Skeletal muscle satellite cell (primary cell): ENCODE data around the gene FCRL5.

Source experiments
- H3K27me3 ChIP-seq: 2 replicates; pipeline ENCODE4 v1.7.0; 2013; ENCODE audit warnings: low read length; ENCODE audit not compliant: control insufficient read depth, insufficient read depth
- H3K36me3 ChIP-seq: 2 replicates; pipeline ENCODE4 v1.7.0; 2013; ENCODE audit warnings: mild to moderate bottlenecking, control low read depth, low read length; ENCODE audit not compliant: insufficient read depth
- H3K4me1 ChIP-seq: 2 replicates; pipeline ENCODE4 v1.7.0; 2013; ENCODE audit warnings: low read length; ENCODE audit not compliant: control insufficient read depth, insufficient read depth
- H3K4me2 ChIP-seq: 2 replicates; pipeline ENCODE4 v1.7.0; 2013; ENCODE audit warnings: mild to moderate bottlenecking, low read length
- H3K4me3 ChIP-seq: 2 replicates; pipeline ENCODE4 v1.7.0; 2013; ENCODE audit warnings: low read length
- H3K9ac ChIP-seq: 2 replicates; pipeline ENCODE4 v1.7.0; 2013; ENCODE audit warnings: mild to moderate bottlenecking, low read depth, low read length, moderate library complexity
- H3K9me3 ChIP-seq: replicated peaks from 2 replicates; pipeline ENCODE4 v1.7.0; 2013; ENCODE audit warnings: mild to moderate bottlenecking, control low read depth, low read length

FCRL5 gene

DNA sequence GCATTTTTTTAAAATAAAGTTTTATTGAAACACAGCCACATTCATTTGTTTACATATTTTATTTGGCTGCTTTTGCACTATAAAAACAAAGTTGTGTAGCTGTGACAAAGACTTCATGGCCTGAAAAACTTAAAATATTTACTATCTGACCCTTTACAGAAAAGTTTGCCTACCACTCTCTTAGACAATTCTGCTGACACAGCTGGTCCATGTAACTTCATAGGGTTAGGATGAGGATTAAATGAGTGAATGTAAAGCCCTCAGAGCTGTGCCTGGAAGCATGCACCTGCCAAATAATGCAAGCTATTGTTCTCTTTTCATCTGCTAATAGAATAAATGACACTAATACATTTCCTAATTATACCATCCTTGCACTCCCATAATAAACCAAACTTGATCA is 67.7 kb downstream of the FCRL5 start:
- Histone ChIP-seq H3K27me3 (peaks cover 34% of the 10 kb centered on the region), H3K4me1 (no peaks in the 10 kb centered on the region), H3K4me2 (no peak overlapping the region), H3K36me3 (no peaks in the 10 kb centered on the region), H3K9ac (no peak overlapping the region), H3K9me3 (no peaks in the 10 kb centered on the region), H3K4me3 (no peak overlapping the region)

DNA sequence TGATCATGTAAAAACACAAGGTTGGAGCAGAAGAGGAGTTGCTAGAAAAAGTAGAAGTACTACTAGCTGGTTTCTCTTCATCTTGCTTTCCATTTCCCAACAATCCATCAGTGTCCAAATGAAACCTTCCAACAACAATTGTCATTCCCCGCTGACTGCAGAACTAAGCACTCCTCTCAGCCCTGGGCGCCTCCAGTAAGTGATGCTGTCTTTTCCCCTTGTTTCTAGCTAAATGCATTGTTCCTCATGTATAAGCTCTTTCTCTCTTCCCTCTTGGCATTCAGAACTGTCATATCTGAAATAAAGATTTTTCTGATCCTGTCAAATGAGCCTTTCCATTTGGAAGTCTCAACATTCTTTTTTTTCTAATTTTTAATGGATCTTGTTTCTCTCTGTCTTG is 68.7 kb downstream of the FCRL5 start:
- Histone ChIP-seq H3K4me1 (no peaks in the 10 kb centered on the region), H3K4me2 (no peak overlapping the region), H3K9ac (no peak overlapping the region), H3K36me3 (no peaks in the 10 kb centered on the region), H3K9me3 (no peaks in the 10 kb centered on the region), H3K4me3 (no peak overlapping the region), H3K27me3 (peaks cover 34% of the 10 kb centered on the region)

DNA sequence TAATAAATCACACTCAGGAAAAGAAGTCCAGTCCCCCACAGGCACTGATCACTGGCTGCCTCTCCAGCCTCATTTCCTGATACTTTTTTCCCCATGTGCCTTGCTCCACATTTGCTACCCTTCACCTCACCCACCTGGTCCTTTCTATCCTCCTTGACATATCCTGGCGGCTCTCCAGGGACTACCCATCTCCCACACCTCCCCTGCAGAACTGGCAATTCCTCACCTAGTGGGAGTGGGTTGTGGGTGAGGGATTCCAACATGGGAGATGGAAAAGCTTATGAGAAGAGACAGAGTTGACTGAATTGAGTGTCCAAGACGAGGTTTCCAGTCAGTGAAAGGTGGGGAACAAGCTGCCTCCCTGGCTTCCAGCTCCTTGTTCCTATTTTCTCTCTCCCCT is 69.6 kb downstream of the FCRL5 start:
- Histone ChIP-seq H3K4me2 (no peak overlapping the region), H3K9ac (no peak overlapping the region), H3K4me3 (no peak overlapping the region), H3K4me1 (no peaks in the 10 kb centered on the region), H3K9me3 (no peaks in the 10 kb centered on the region), H3K27me3 (peaks cover 34% of the 10 kb centered on the region), H3K36me3 (no peaks in the 10 kb centered on the region)

DNA sequence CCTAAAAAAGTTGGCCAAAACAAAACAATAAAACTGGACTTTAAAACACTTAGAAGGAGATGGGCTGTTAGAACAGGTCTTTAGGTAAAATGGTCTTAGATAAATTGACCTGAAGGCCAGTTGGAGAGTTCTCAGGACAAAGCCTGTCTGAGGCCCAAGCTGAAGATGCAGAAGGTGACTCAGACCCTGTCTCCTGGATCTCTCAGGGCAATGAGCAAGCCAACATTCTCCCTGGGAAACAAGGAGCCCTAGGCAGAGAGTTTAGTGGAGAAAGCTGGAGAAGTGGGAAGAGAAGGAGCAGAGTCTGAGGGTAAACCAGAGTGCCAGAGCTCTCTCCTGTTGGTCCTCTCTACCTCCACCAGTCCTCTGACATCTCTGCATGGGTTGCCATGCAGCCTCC is 70.1 kb downstream of the FCRL5 start:
- Histone ChIP-seq H3K9me3 (no peaks in the 10 kb centered on the region), H3K4me2 (no peak overlapping the region), H3K9ac (no peak overlapping the region), H3K36me3 (no peaks in the 10 kb centered on the region), H3K27me3 (peaks cover 34% of the 10 kb centered on the region), H3K4me1 (no peaks in the 10 kb centered on the region), H3K4me3 (no peak overlapping the region)

DNA sequence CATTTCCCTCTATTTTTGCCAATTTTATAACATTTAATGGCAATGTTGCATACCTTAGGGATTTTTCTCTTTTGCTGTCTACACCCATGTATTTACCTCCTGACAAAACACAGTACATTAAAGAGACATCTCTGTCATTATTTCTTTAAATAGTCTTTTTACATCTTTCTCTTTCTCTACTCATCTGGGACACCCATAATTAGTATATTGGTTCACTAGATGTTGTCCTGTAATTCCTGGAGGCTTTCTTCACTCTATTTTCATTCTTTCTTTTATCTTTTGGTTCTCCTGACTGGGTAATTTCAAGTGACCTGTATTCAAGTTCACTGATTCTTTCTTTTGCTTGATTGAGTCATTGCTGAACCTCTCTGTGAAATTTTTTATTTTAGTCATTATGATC is 74.3 kb downstream of the FCRL5 start:
- Histone ChIP-seq H3K9ac (no peak overlapping the region), H3K4me3 (no peak overlapping the region), H3K4me1 (no peaks in the 10 kb centered on the region), H3K9me3 (no peaks in the 10 kb centered on the region), H3K27me3 (peaks cover 19% of the 10 kb centered on the region), H3K4me2 (no peak overlapping the region), H3K36me3 (no peaks in the 10 kb centered on the region)

DNA sequence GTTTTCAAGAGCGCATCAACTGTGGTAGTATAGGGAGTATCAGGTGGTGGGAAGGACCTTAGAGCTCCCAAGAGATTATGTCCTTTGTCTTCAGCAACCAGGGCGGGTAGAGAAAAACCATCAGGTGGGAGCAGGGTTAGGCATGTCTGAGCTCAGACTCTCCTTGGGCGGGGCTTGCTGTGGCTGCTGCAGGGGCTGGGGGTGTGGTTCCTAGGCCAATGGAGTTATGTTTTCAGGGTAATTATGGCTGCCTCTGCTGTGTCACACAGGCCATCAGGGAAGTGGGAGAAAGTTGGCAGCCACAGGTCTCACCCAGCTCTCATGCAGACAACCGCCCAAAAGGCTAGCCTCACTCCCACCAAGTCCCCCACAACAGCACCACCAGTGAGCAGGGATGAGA is 74.9 kb downstream of the FCRL5 start:
- no peak overlapping the region for H3K4me2 ChIP-seq
- H3K9ac ChIP-seq, result no peak overlapping the region
- peaks cover 13% of the 10 kb centered on the region for H3K27me3 ChIP-seq
- H3K9me3 ChIP-seq, result no peaks in the 10 kb centered on the region
- H3K4me1 ChIP-seq, result no peaks in the 10 kb centered on the region
- no peaks in the 10 kb centered on the region for H3K36me3 ChIP-seq
- H3K4me3 ChIP-seq, result no peak overlapping the region

DNA sequence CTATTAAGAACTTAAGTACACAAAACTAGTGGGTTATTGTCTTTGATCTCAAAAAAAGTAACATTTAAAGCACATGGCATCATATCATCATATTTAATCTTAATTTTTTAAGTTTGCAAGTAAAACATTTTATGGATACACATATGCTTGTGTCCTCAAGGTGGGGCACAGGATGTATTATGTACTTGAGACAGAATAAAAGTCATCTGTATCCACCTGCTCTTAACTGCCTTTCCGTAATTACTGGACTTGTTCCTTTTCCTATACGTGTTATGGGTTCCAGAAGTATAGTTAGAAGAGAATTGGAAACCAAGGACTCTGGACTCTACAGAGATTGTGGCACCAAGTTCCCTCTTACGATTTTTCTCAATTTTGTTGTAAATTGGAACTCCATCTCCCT is 79.4 kb downstream of the FCRL5 start:
- no peak overlapping the region for H3K9ac ChIP-seq
- H3K27me3 ChIP-seq, result no peaks in the 10 kb centered on the region
- no peak overlapping the region for H3K4me2 ChIP-seq
- no peaks in the 10 kb centered on the region for H3K36me3 ChIP-seq
- no peaks in the 10 kb centered on the region for H3K9me3 ChIP-seq
- no peaks in the 10 kb centered on the region for H3K4me1 ChIP-seq
- H3K4me3 ChIP-seq, result no peak overlapping the region

DNA sequence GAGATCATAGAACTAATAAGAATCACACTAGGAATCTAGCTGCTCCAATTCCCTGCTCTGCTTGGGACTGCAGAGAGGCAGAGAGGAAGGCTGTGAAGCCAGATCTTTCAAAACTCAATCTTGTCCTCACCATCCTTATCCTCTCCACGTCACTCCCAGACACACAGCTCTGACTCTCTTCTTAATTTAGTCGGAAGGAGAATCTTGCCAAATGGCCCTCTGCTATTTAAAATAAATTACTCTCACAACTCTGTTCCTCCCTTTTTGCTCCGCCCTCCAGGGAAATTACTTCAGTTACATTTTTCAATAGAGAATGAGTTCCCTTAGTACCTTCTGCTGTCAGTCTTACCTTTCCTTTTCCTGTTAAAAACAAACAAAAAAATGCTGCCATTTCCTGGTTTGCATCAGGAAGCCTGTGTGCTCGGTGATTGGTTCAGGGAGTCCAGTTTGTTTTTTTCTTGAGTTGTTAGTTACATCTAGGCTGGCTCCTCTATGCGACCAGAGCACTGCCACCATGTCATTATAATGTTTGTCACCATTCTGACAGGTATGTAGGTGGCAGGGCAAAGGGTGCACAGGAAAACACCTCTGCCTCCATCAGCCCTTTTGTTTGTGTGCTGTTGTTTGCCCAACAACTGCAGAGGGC is 80.1 kb downstream of the FCRL5 start:
- no peaks in the 10 kb centered on the region for H3K9me3 ChIP-seq
- no peak overlapping the region for H3K9ac ChIP-seq
- H3K4me3 ChIP-seq, result no peak overlapping the region
- H3K4me1 ChIP-seq, result no peaks in the 10 kb centered on the region
- no peak overlapping the region for H3K4me2 ChIP-seq
- H3K27me3 ChIP-seq, result no peaks in the 10 kb centered on the region
- H3K36me3 ChIP-seq, result no peaks in the 10 kb centered on the region

DNA sequence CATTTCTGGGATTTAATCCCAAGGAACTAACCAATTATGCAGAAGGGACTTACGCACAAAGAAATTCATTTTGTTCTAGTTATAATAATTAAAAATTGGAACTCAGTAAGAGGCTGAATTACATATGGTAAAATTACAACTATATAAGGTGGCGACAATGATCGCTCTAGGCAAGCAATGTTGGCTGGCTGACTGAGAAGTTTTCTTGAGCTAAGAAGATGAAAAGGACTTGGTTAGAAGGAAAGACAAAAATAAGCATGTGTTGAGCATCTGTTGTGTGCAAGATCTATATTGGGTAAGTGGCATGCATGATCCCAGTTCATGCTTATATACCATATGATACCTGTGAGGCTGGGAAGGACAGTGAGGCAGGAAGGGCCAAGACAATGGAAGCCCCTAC is 80.8 kb downstream of the FCRL5 start:
- H3K27me3 ChIP-seq, result no peaks in the 10 kb centered on the region
- no peaks in the 10 kb centered on the region for H3K4me1 ChIP-seq
- H3K4me2 ChIP-seq, result no peak overlapping the region
- H3K9me3 ChIP-seq, result no peaks in the 10 kb centered on the region
- no peak overlapping the region for H3K4me3 ChIP-seq
- no peak overlapping the region for H3K9ac ChIP-seq
- no peaks in the 10 kb centered on the region for H3K36me3 ChIP-seq

DNA sequence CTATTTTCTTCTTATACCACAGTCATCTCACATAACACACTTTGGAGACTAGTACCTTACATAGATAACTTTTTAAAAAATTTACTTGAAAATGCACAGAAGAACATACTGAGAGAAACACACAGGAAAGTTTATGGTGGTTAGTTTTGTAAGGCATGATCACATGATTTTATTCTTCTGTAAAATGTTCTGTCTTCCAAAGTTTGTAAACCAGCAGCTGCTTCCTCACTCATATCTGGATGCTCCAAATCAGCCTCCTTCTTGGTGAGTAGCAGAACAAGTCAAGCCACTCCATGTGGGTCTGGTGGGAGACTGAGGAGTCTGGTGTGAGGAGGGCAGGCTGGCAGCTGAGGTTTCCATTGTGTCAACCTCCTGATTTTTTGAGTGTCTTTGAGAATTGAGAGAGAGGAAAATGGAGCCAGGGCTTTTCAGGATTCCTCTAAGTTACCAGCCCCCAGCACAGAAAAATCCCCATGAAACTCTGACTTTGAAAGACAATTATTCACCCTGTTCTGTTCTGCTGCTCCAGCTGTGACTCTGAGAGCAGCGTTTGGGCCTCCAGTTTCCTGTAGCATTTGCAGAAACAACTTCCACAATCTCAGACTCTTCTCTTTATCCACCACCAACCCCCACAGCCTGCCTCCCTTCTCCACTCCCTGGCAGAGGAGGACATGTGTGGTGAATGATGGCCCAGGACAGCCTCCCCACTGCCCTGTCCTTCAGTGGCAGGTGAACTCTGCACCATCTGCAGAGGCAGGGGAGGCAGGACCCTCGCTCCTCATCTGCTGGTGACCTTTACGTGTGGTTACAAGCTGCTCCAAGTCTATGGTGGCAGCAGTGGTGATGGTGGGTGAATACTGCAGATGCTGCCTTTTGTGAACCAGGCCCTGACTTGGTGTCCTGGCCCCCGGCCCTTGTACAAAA is 82.3 kb downstream of the FCRL5 start:
- no peak overlapping the region for H3K4me3 ChIP-seq
- no peaks in the 10 kb centered on the region for H3K4me1 ChIP-seq
- no peak overlapping the region for H3K4me2 ChIP-seq
- H3K9me3 ChIP-seq, result no peaks in the 10 kb centered on the region
- no peak overlapping the region for H3K9ac ChIP-seq
- H3K36me3 ChIP-seq, result no peaks in the 10 kb centered on the region
- H3K27me3 ChIP-seq, result no peaks in the 10 kb centered on the region

DNA sequence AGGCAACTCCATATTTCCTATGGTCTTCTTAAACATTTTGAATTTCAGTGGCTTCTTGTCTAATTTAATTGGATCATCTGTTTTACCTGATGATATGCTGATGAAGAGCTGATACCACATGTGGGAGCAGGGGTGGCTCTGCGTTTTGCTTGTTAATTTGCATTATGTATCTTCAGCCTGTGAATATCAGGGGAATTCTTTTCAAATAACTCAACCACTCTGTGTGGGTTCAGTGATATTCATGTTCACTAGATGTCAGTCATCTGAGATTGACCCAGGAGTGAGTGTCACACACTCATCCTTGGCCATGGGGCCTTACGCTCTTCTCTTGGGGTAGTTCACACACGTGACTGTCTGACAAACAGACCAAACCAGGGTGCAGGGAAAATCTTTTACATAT is 83.0 kb downstream of the FCRL5 start:
- Histone ChIP-seq H3K4me3 (no peak overlapping the region), H3K36me3 (no peaks in the 10 kb centered on the region), H3K27me3 (no peaks in the 10 kb centered on the region), H3K9me3 (no peaks in the 10 kb centered on the region), H3K9ac (no peak overlapping the region), H3K4me1 (no peaks in the 10 kb centered on the region), H3K4me2 (no peak overlapping the region)

DNA sequence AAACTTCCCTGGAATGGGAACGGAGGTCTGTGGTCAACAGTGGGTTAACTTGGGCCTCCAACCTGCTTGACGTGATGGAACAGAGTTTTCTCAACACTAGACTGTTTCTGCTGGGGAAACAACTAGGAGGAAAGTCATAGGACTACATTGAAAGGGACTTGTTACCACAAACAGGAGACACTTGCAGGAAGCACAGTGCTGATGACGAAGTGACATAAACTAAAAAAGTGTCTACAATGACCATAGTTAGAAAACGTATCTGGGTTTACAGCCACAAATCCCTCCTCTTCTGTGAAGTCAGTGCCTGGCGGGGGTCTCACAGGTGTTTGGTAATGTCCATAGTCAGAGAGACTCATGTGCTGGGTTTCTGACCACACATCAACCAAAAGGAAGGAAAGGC is 86.3 kb downstream of the FCRL5 start:
- no peak overlapping the region for H3K9ac ChIP-seq
- no peaks in the 10 kb centered on the region for H3K4me1 ChIP-seq
- H3K4me3 ChIP-seq, result no peak overlapping the region
- H3K36me3 ChIP-seq, result no peaks in the 10 kb centered on the region
- H3K4me2 ChIP-seq, result no peak overlapping the region
- H3K9me3 ChIP-seq, result no peaks in the 10 kb centered on the region
- H3K27me3 ChIP-seq, result no peaks in the 10 kb centered on the region
